ENCODE data around the gene CFAP90. TPM values are rescaled to one million over a fixed set of nuclear protein-coding genes. Genes with fewer than 3 reads are reported as not detected.

CFAP90 gene
- total RNA-seq, 1 experiment from 2014 or later = not detected

DNA sequence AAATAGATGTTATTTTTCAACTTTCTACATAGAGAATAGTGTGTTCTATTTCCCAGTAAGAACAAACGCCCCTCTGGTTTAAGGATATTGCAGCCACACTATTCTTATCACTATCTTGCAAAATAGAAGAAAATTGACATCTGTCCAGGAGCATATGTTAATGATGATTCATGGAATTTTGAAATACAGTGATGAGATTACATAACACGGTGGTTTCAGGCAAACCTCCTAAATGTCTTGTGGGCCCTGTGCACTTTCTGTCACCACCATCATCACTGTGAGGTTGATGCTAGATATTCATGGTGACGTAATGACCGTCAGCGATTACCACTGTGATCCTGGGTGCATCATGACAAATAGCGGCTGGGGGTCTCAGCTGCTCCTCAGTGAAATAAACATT, 48.1 kb downstream of the CFAP90 start:
- ChIA-PET RAD21 (ENCODE audit: low non-redundant PET in 1 of 2, low total read pairs in 2 of 2, uncharacterized antibody in 2 of 2, unreplicated experiment in 2 of 2) (no interaction called here), CTCF (no interaction called here), POLR2A (no interaction called here)
- Histone ChIP-seq H3K9ac (ENCODE audit: low read length) (no peak overlapping the region), H3K9me2 (ENCODE audit: insufficient read depth) (no peaks in the 10 kb centered on the region), H3K27me3 (ENCODE audit: insufficient read depth, low read length) (0 out of 2 replicates have a peak, but pooled peaks cover 3% of the 10 kb centered on the region), H3K79me2 (ENCODE audit: insufficient read depth, low read length) (no peaks in the 10 kb centered on the region), H3K4me2 (ENCODE audit: low read length) (no peak overlapping the region), H3K9me3 (ENCODE audit: control insufficient read depth in 1 of 2, insufficient read depth in 1 of 2, low read depth in 1 of 2, low read length in 2 of 2) (no peaks in the 10 kb centered on the region), H3K4me1 (ENCODE audit: control insufficient read depth in 1 of 2, insufficient read depth in 2 of 2, low read length in 2 of 2) (no peaks in the 10 kb centered on the region), H3K36me3 (ENCODE audit: control insufficient read depth in 1 of 2, insufficient read depth in 2 of 2, low read length in 2 of 2) (no peaks in the 10 kb centered on the region), H3K27ac (ENCODE audit: low read depth, low read length) (no peak overlapping the region), H4K20me1 (ENCODE audit: insufficient read depth) (no peaks in the 10 kb centered on the region), H2AFZ (ENCODE audit: low read depth, low read length, poor library complexity, severe bottlenecking) (no peak overlapping the region), H3K4me3 (replicated peaks in 1 of 2; ENCODE audit: low read depth in 1 of 2, low read length in 2 of 2) (no peak overlapping the region)
- DNase-seq (ENCODE audit: low read depth, low spot score) (no peak), ATAC-seq (no peak)
- intact Hi-C loops (cut with micrococcal nuclease) = no loop called here
- no TSS peak for BruUV-seq (replicated peaks)
- TF ChIP-seq TCF7L2 (IDR thresholded peaks at IDR 0.05; ENCODE audit: borderline replicate concordance, extremely low read depth, insufficient read depth, insufficient read length) (no peak), SIN3A (IDR thresholded peaks at IDR 0.05; ENCODE audit: low read depth) (no peak), POLR2AphosphoS5 (IDR thresholded peaks at IDR 0.05; ENCODE audit: low read depth, low read length) (no peak), MAX (IDR thresholded peaks at IDR 0.05) (no peak), CTCF (IDR thresholded peaks at IDR 0.05 in 2 of 3, conservative IDR thresholded peaks at IDR 0.05 in 1 of 3; ENCODE audit: borderline replicate concordance in 1 of 3, insufficient read depth in 1 of 3, low read depth in 2 of 3, low read length in 2 of 3) (no peak), ELF1 (IDR thresholded peaks at IDR 0.05; ENCODE audit: borderline replicate concordance, low read depth) (no peak), POLR2A (IDR thresholded peaks at IDR 0.05; ENCODE audit: borderline replicate concordance, extremely low read depth, insufficient read depth, insufficient read length) (no peak), EZH2 (IDR thresholded peaks at IDR 0.05) (no peak), ZNF274 (IDR thresholded peaks at IDR 0.05; ENCODE audit: low read depth, low read length) (no peak), FOSL1 (IDR thresholded peaks at IDR 0.05; ENCODE audit: low read depth) (no peak), CBX3 (IDR thresholded peaks at IDR 0.05; ENCODE audit: low read depth) (no peak), ZFX (IDR thresholded peaks at IDR 0.05) (no peak), RAD21 (IDR thresholded peaks at IDR 0.05; ENCODE audit: low read depth) (no peak), REST (IDR thresholded peaks at IDR 0.05; ENCODE audit: low read depth) (no peak), ZBTB33 (IDR thresholded peaks at IDR 0.05; ENCODE audit: extremely low read depth, insufficient replicate concordance, low read length) (no peak)
